ENCODE results near the gene SLC39A12.
"Not testable (repeated sequence)": the region's sequence is repeated elsewhere in the genome, so short reads cannot be mapped to it uniquely, and the experiment has no call there.

Gene SLC39A12

GRCh38 chr10:17951868-17952371 lies at the start of gene SLC39A12:
Gene SLC39A12, plus strand, starts transcription at chr10:17951918. Its CDS starts 1,359 bp downstream, at chr10:17953277.
- no peak for DNase-seq

GRCh38 chr10:17904564-17904963 lies 47.2 kb upstream of the SLC39A12 start:
- DNase-seq, result no peak

- no peak for DNase-seq
These were observed 46.2 kb upstream of the SLC39A12 start for GRCh38 chr10:17905491-17905890.

- no peak for DNase-seq
These were observed 45.7 kb upstream of the SLC39A12 start for GRCh38 chr10:17906002-17906401.

- no peak for DNase-seq
These were observed 44.1 kb upstream of the SLC39A12 start for GRCh38 chr10:17907641-17908040.

- DNase-seq, result no peak
These were observed 41.5 kb upstream of the SLC39A12 start for GRCh38 chr10:17910125-17910789.

- DNase-seq, result no peak
These were observed 39.0 kb upstream of the SLC39A12 start for GRCh38 chr10:17912754-17913153.

- DNase-seq, result no peak
These were observed 38.1 kb upstream of the SLC39A12 start for GRCh38 chr10:17913604-17914003.

- no peak for DNase-seq
These were observed 37.3 kb upstream of the SLC39A12 start for GRCh38 chr10:17914169-17915045.

- DNase-seq, result no peak
These were observed 36.5 kb upstream of the SLC39A12 start for GRCh38 chr10:17915181-17915580.

GRCh38 chr10:17918187-17918903 lies 33.4 kb upstream of the SLC39A12 start:
- DNase-seq, result no peak

GRCh38 chr10:17921378-17921777 lies 30.3 kb upstream of the SLC39A12 start:
- no peak for DNase-seq

GRCh38 chr10:17923728-17924127 lies 28.0 kb upstream of the SLC39A12 start:
- no peak for DNase-seq

GRCh38 chr10:17943033-17943745 lies 8.5 kb upstream of the SLC39A12 start:
- DNase-seq, result no peak

- DNase-seq, result not testable (repeated sequence)
These were observed 1.4 kb upstream of the SLC39A12 start for GRCh38 chr10:17950269-17950668.

GRCh38 chr10:17950726-17951125 lies 992 bp upstream of the SLC39A12 start:
- DNase-seq, result no peak

GRCh38 chr10:17954372-17954771 lies 2.7 kb downstream of the SLC39A12 start:
- DNase-seq, result not testable (repeated sequence)

- DNase-seq, result no peak
These were observed 3.1 kb downstream of the SLC39A12 start for GRCh38 chr10:17954861-17955260.

GRCh38 chr10:17958049-17958448 lies 6.3 kb downstream of the SLC39A12 start:
- DNase-seq, result no peak

- DNase-seq, result no peak
These were observed 8.2 kb downstream of the SLC39A12 start for GRCh38 chr10:17959870-17960269.

- DNase-seq, result no peak
These were observed 10.1 kb downstream of the SLC39A12 start for GRCh38 chr10:17961551-17962422.

- no peak for DNase-seq
These were observed 11.7 kb downstream of the SLC39A12 start for GRCh38 chr10:17963431-17963830.

Data from DMS79 (cell line).